ENCODE measurements around the gene LY6G5C. TPM values are rescaled to one million over a fixed set of nuclear protein-coding genes. Genes with fewer than 3 reads are reported as not detected.

Gene LY6G5C
- total and polyA plus RNA-seq, 2 of the 13 experiments (the other 11 are each of a cell fraction or from before 2014, with no cell fraction given): 0.33 to 0.55 TPM

DNA sequence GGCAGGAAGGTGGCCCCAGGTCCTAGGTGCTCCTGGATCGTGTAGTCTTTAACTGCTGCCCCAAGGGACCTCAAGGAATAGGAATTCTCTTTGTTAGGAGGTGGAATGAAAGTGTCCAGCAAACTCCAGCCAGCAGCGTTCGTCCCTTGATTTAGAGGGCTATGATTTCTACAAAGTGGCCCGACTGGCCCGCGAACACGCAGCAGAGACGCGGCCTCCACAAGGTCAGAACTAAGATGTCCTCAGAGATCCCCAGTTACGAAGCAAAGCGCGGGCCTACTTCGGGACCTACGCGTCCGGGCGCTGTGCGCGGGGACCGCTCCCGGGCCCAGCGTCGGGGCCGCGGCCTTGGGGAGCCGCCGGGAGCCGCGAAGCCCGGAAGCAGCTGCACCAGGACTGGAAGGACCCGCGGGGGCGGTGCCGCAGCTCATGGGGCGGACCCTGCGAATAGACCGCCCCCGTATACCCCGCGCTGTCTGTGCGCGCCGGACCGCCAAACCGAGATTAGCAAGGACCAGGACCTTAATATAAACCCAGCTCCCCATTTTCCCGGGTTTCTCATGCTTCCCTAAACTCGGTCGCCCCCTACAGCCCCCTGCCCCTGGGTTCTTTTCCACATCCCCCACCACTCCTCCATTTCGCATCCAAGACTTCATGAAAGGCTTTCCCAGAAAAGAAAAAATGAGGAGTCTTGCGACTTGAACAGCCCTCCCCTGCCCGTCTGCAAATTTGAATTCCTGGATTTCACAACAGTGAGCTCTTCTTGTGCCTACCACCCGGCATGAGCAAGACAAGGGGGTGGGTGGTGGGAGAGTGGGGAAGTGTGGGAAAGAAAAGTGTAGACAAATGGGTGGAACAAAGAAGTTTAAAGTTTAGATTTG is 20.2 kb downstream of the LY6G5C start, which contains the start of gene C6orf47 (continued):
- TF ChIP-seq, protein P1, sequence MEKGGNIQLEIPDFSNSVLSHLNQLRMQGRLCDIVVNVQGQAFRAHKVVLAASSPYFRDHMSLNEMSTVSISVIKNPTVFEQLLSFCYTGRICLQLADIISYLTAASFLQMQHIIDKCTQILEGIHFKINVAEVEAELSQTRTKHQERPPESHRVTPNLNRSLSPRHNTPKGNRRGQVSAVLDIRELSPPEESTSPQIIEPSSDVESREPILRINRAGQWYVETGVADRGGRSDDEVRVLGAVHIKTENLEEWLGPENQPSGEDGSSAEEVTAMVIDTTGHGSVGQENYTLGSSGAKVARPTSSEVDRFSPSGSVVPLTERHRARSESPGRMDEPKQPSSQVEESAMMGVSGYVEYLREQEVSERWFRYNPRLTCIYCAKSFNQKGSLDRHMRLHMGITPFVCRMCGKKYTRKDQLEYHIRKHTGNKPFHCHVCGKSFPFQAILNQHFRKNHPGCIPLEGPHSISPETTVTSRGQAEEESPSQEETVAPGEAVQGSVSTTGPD (CRISPR knock-in tag; IDR thresholded peaks at IDR 0.05): no peak
- TF ChIP-seq PAX8 (CRISPR knock-in tag; IDR thresholded peaks at IDR 0.05; ENCODE audit: borderline replicate concordance) (no peak), MAZ (IDR thresholded peaks at IDR 0.05; ENCODE audit: borderline replicate concordance, low read depth, low read length) (no peak; the same call in 1 of the 2 replicates), MAZ (CRISPR knock-in tag; IDR thresholded peaks at IDR 0.05; ENCODE audit: low read depth) (peak; percentile 65), ONECUT2 (CRISPR knock-in tag; IDR thresholded peaks at IDR 0.05) (no peak), ZNF180 (CRISPR knock-in tag; IDR thresholded peaks at IDR 0.05; ENCODE audit: borderline replicate concordance, low read depth) (no peak), KLF9 (CRISPR knock-in tag; IDR thresholded peaks at IDR 0.05; ENCODE audit: low read depth) (no peak; the same call in 1 of the 2 replicates), FOXP1 (IDR thresholded peaks at IDR 0.05) (no peak), FOXP1 (CRISPR knock-in tag; IDR thresholded peaks at IDR 0.05) (no peak), IRX3 (CRISPR knock-in tag; IDR thresholded peaks at IDR 0.05; ENCODE audit: borderline replicate concordance, low read depth) (no peak; the same call in 1 of the 2 replicates), BORCS8-MEF2B (CRISPR knock-in tag; IDR thresholded peaks at IDR 0.05) (peak; percentile 84), PHF8 (CRISPR knock-in tag; IDR thresholded peaks at IDR 0.05) (peak; percentile 77), ZNF367 (CRISPR knock-in tag; IDR thresholded peaks at IDR 0.05; ENCODE audit: borderline replicate concordance) (no peak), ZNF546 (CRISPR knock-in tag; conservative IDR thresholded peaks at IDR 0.05) (peak; percentile 90), ZNF468 (CRISPR knock-in tag; IDR thresholded peaks at IDR 0.05) (no peak), BHLHE40 (IDR thresholded peaks at IDR 0.05; ENCODE audit: low read length) (no peak), ZNF766 (CRISPR knock-in tag; IDR thresholded peaks at IDR 0.05; ENCODE audit: borderline replicate concordance) (peak; percentile 87; the same call in 1 of the 2 replicates), ZNF430 (CRISPR knock-in tag; IDR thresholded peaks at IDR 0.05) (peak; percentile 59; the same call in 1 of the 2 replicates), CEBPB (IDR thresholded peaks at IDR 0.05; ENCODE audit: borderline replicate concordance, low read depth, low read length) (peak; percentile 40; the same call in 1 of the 2 replicates), ZBTB1 (CRISPR knock-in tag; IDR thresholded peaks at IDR 0.05; ENCODE audit: borderline replicate concordance) (no peak), MATR3 (CRISPR knock-in tag; IDR thresholded peaks at IDR 0.05) (no peak)
- TF ChIP-seq, protein P2, sequence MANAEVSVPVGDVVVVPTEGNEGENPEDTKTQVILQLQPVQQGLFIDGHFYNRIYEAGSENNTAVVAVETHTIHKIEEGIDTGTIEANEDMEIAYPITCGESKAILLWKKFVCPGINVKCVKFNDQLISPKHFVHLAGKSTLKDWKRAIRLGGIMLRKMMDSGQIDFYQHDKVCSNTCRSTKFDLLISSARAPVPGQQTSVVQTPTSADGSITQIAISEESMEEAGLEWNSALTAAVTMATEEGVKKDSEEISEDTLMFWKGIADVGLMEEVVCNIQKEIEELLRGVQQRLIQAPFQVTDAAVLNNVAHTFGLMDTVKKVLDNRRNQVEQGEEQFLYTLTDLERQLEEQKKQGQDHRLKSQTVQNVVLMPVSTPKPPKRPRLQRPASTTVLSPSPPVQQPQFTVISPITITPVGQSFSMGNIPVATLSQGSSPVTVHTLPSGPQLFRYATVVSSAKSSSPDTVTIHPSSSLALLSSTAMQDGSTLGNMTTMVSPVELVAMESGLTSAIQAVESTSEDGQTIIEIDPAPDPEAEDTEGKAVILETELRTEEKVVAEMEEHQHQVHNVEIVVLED (CRISPR knock-in tag; IDR thresholded peaks at IDR 0.05; ENCODE audit: borderline replicate concordance): peak; percentile 69; the same call in 1 of the 2 replicates
- TF ChIP-seq, protein P3, sequence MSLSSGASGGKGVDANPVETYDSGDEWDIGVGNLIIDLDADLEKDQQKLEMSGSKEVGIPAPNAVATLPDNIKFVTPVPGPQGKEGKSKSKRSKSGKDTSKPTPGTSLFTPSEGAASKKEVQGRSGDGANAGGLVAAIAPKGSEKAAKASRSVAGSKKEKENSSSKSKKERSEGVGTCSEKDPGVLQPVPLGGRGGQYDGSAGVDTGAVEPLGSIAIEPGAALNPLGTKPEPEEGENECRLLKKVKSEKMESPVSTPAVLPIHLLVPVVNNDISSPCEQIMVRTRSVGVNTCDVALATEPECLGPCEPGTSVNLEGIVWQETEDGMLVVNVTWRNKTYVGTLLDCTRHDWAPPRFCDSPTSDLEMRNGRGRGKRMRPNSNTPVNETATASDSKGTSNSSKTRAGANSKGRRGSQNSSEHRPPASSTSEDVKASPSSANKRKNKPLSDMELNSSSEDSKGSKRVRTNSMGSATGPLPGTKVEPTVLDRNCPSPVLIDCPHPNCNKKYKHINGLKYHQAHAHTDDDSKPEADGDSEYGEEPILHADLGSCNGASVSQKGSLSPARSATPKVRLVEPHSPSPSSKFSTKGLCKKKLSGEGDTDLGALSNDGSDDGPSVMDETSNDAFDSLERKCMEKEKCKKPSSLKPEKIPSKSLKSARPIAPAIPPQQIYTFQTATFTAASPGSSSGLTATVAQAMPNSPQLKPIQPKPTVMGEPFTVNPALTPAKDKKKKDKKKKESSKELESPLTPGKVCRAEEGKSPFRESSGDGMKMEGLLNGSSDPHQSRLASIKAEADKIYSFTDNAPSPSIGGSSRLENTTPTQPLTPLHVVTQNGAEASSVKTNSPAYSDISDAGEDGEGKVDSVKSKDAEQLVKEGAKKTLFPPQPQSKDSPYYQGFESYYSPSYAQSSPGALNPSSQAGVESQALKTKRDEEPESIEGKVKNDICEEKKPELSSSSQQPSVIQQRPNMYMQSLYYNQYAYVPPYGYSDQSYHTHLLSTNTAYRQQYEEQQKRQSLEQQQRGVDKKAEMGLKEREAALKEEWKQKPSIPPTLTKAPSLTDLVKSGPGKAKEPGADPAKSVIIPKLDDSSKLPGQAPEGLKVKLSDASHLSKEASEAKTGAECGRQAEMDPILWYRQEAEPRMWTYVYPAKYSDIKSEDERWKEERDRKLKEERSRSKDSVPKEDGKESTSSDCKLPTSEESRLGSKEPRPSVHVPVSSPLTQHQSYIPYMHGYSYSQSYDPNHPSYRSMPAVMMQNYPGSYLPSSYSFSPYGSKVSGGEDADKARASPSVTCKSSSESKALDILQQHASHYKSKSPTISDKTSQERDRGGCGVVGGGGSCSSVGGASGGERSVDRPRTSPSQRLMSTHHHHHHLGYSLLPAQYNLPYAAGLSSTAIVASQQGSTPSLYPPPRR (CRISPR knock-in tag; IDR thresholded peaks at IDR 0.05; ENCODE audit: borderline replicate concordance): peak; percentile 46; the same call in 1 of the 2 replicates
